DND-41 (cell line): Measurements from ENCODE around the gene MEMO1.

Experiments
- EZH2 ChIP-seq: IDR thresholded peaks from 3 replicates; pipeline ENCODE4 v1.6.1; 2012; ENCODE audit warnings: borderline replicate concordance, low read depth, mild to moderate bottlenecking, moderate library complexity, low read length, inconsistent platforms; ENCODE audit not compliant: severe bottlenecking
- TF ChIP-seq, protein P1 (sequence below): IDR thresholded peaks from 2 replicates; pipeline ENCODE4 v1.5.1; 2012; ENCODE audit warnings: borderline replicate concordance, low read length, moderate library complexity, mild to moderate bottlenecking; ENCODE audit not compliant: poor library complexity, severe bottlenecking; ENCODE audit errors: extremely low read depth

- TF ChIP-seq, protein P1, sequence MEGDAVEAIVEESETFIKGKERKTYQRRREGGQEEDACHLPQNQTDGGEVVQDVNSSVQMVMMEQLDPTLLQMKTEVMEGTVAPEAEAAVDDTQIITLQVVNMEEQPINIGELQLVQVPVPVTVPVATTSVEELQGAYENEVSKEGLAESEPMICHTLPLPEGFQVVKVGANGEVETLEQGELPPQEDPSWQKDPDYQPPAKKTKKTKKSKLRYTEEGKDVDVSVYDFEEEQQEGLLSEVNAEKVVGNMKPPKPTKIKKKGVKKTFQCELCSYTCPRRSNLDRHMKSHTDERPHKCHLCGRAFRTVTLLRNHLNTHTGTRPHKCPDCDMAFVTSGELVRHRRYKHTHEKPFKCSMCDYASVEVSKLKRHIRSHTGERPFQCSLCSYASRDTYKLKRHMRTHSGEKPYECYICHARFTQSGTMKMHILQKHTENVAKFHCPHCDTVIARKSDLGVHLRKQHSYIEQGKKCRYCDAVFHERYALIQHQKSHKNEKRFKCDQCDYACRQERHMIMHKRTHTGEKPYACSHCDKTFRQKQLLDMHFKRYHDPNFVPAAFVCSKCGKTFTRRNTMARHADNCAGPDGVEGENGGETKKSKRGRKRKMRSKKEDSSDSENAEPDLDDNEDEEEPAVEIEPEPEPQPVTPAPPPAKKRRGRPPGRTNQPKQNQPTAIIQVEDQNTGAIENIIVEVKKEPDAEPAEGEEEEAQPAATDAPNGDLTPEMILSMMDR, result no peak
- no peak for TF ChIP-seq EZH2
Measured at GRCh38 chr2:31888550-31888949, 122.3 kb downstream of the MEMO1 start.
